Left lobe of liver (tissue), 2 donors: Measurements from ENCODE around the gene COL7A1. TPM values are rescaled to one million over a fixed set of nuclear protein-coding genes. Genes with fewer than 3 reads are reported as not detected.

ENCODE experiments used
- ATAC-seq: fragments of 200-7000 bp; cut with Tn5 transposase; one replicate; pipeline ENCODE4 v1.9.1; 2020; ENCODE audit warnings: mild to moderate bottlenecking, moderate library complexity
- DNase-seq: peaks from one replicate; pipeline ENCODE4 v3.0.0-alpha.2; 2020; ENCODE audit warnings: low spot score
- total RNA-seq: library from RNA; stranded (reverse); gene quantifications from one replicate; pipeline ENCODE4 v1.2.1, GENCODE V29; 2021
- donor health status: DM: no; HTN: no; CAD: no; lungs with moderate emphysema.
- donor health status: DM: no; HTN: yes; CAD: no.

The COL7A1 gene
- total RNA-seq, 1 donor from 2014 or later: 2.5 TPM

- no peak for ATAC-seq
- DNase-seq: no peak
Measured at GRCh38 chr3:48619541-48620524, 24.7 kb upstream of the COL7A1 start.

GRCh38 chr3:48617559-48617958, 22.4 kb upstream of the COL7A1 start:
- DNase-seq (no peak), ATAC-seq (no peak)

GRCh38 chr3:48614044-48614443, 18.9 kb upstream of the COL7A1 start:
- DNase-seq: no peak
- no peak for ATAC-seq

GRCh38 chr3:48612309-48612708, 17.2 kb upstream of the COL7A1 start:
- DNase-seq (no peak), ATAC-seq (no peak)

- ATAC-seq: peak; percentile 98
Measured at GRCh38 chr3:48609088-48610005, 14.2 kb upstream of the COL7A1 start, which contains the start of gene UQCRC1. UQCRC1 (minus strand) TSS chr3:48609646; CDS start chr3:48609620, 26 bp downstream.

GRCh38 chr3:48607519-48607918, 12.4 kb upstream of the COL7A1 start:
- no peak for DNase-seq

More at GRCh38 chr3:48609088-48610005, 14.2 kb upstream of the COL7A1 start, which contains the start of gene UQCRC1:
- peak; percentile 95 for DNase-seq

GRCh38 chr3:48601622-48601994, 6.5 kb upstream of the COL7A1 start:
- no peak for DNase-seq
- no peak for ATAC-seq

More at GRCh38 chr3:48607519-48607918, 12.4 kb upstream of the COL7A1 start:
- ATAC-seq: no peak

GRCh38 chr3:48600711-48601621, 5.8 kb upstream of the COL7A1 start:
- DNase-seq: no peak
- ATAC-seq: no peak

GRCh38 chr3:48599509-48600285, 4.6 kb upstream of the COL7A1 start:
- no peak for ATAC-seq
- no peak for DNase-seq

GRCh38 chr3:48599077-48599501, 4.0 kb upstream of the COL7A1 start:
- no peak for DNase-seq
- ATAC-seq: no peak

GRCh38 chr3:48598323-48599076, 3.4 kb upstream of the COL7A1 start:
- ATAC-seq: no peak
- DNase-seq: no peak

- DNase-seq: no peak
- ATAC-seq: peak; percentile 2
Measured at GRCh38 chr3:48597408-48597800, 2.3 kb upstream of the COL7A1 start.

GRCh38 chr3:48596676-48597407, 1.7 kb upstream of the COL7A1 start:
- peak; percentile 11 for ATAC-seq
- no peak for DNase-seq

- ATAC-seq (peak; percentile 9), DNase-seq (no peak)
Measured at GRCh38 chr3:48596157-48596556, 1.0 kb upstream of the COL7A1 start.

- no peak for ATAC-seq
- DNase-seq: no peak
Measured at GRCh38 chr3:48595526-48596121, 495 bp upstream of the COL7A1 start.

- no peak for ATAC-seq
- no peak for DNase-seq
Measured at GRCh38 chr3:48594417-48595049, 596 bp downstream of the COL7A1 start.

- ATAC-seq (no peak), DNase-seq (no peak)
Measured at GRCh38 chr3:48593337-48593736, 1.8 kb downstream of the COL7A1 start.
